ENCODE data around the gene PRKCH.

- TF ChIP-seq EZH2phosphoT487 (IDR thresholded peaks at IDR 0.05; ENCODE audit: insufficient read depth, low read depth) (no peak), EZH2 (IDR thresholded peaks at IDR 0.05; ENCODE audit: insufficient read depth, poor library complexity, severe bottlenecking) (no peak)
Observed at GRCh38 chr14:61535458-61535857, 214.1 kb downstream of the PRKCH start.

All from GM23248 (cell line).